Activated naive CD8-positive, alpha-beta T cell treated with anti-CD3 and anti-CD28 coated beads for 36 hours (primary cell): ENCODE data around the gene TRPV5. TPM values are rescaled to one million over a fixed set of nuclear protein-coding genes. Genes with fewer than 3 reads are reported as not detected.

Experiments
- DNase-seq: peaks from one replicate; pipeline ENCODE4 v3.0.0; 2021
- H3K27ac Mint-ChIP-seq: one replicate; pipeline ENCODE4 v1.8.0; 2022; ENCODE audit warnings: mild to moderate bottlenecking, moderate library complexity, mixed read lengths
- H3K27me3 Mint-ChIP-seq: one replicate; pipeline ENCODE4 v1.8.0; 2022; ENCODE audit warnings: mild to moderate bottlenecking, mixed read lengths
- H3K36me3 Mint-ChIP-seq: one replicate; pipeline ENCODE4 v1.8.0; 2021; ENCODE audit warnings: mild to moderate bottlenecking, mixed read lengths
- H3K4me1 Mint-ChIP-seq: one replicate; pipeline ENCODE4 v1.8.0; 2021; ENCODE audit warnings: mixed read lengths
- H3K4me3 Mint-ChIP-seq: one replicate; pipeline ENCODE4 v1.8.0; 2022; ENCODE audit warnings: mild to moderate bottlenecking, moderate library complexity, mixed read lengths
- H3K9me3 Mint-ChIP-seq: one replicate; pipeline ENCODE4 v1.8.0; 2022; ENCODE audit warnings: mixed read lengths
- total RNA-seq, 2 experiments: library from RNA; stranded (reverse); gene quantifications; one replicate each; pipeline ENCODE4 v1.2.3, GENCODE V29; 2021

Gene TRPV5
- total RNA-seq, 2 experiments from 2014 or later, result not detected

DNA sequence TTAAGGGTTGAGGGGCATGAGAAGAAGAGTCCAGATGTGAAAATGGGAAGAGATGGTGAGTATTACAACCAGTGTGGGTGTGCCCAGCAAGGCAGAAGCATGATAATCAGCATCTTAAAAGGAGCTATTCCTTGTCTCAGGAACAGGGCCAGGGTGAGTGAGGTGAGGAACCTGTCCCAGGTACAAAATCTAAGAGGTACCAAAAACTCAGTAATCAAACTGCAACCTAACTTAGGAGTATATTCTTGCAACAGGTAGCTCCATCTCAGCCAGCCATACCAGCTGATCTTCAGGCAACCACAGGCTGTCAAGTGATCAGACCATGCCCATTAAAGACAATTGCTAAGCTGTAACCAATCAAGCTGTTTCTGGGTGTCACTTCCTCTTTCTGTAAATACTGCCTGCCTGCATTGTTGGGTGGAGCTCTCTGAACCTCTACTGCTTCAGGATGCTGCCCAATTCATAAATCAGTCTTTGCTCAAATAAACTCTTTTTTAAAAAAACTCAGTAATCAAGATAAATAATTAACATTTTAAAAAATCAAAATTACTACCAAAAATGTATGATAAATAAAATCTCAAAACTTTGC, 21.2 kb upstream of the TRPV5 start:
- H3K27ac Mint-ChIP-seq, result no peak overlapping the region
- H3K4me3 Mint-ChIP-seq, result no peak overlapping the region

GRCh38 chr7:142950235-142950634, 16.7 kb upstream of the TRPV5 start:
- Mint-ChIP-seq H3K4me1 (no peaks in the 10 kb centered on the region), H3K27me3 (peaks cover 5% of the 10 kb centered on the region), H3K27ac (no peak overlapping the region), H3K9me3 (peaks cover 4% of the 10 kb centered on the region), H3K36me3 (peaks cover 3% of the 10 kb centered on the region), H3K4me3 (no peak overlapping the region)
- no peak for DNase-seq

More for the DNA sequence above, 21.2 kb upstream of the TRPV5 start:
- no peak for DNase-seq
- H3K4me1 Mint-ChIP-seq, result no peaks in the 10 kb centered on the region
- peaks cover 5% of the 10 kb centered on the region for H3K36me3 Mint-ChIP-seq
- H3K27me3 Mint-ChIP-seq, result peaks cover 5% of the 10 kb centered on the region
- peaks cover 17% of the 10 kb centered on the region for H3K9me3 Mint-ChIP-seq

DNA sequence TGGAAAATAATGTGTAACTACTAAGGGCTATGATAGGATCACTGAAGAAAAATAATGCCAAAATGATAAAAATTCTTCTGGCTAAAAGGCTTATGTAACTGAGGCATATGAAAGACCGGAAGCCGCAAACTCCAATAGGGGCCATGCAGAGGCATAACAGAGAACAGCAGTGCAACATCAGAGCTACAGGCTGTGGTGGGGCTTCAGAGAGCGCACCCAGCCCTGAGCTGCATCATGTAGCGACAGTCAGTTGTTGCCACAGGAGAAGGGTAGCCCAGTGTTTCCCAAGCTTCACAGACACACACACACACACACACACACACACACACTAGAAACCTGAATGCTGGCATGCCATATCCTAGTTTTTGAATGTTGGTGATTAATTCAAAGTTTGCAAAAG, 15.1 kb upstream of the TRPV5 start:
- peaks cover 5% of the 10 kb centered on the region for H3K27me3 Mint-ChIP-seq
- H3K36me3 Mint-ChIP-seq, result no peaks in the 10 kb centered on the region
- H3K4me1 Mint-ChIP-seq, result no peaks in the 10 kb centered on the region

DNA sequence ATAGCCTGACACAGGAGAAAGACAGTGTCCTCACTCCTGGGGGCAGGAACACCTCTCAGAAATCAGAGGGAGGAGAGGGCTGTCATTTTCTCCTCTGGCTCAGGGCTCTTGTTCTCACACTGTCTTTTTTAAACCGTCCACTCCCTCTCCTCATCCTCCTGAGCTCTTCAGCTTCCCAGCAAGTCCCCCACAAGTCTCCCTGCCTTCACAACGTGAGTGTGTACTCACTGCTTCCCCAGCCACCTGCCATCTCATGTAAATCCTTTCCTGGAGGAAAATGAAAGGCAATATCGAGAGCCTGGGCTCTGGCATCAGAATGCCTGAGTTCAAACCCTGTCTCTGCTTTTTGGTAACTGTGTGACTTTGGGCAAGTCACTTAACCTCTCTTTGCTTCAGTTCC, 11.5 kb upstream of the TRPV5 start:
- Mint-ChIP-seq H3K4me3 (no peak overlapping the region), H3K27me3 (no peaks in the 10 kb centered on the region), H3K9me3 (no peaks in the 10 kb centered on the region), H3K4me1 (no peaks in the 10 kb centered on the region), H3K36me3 (no peaks in the 10 kb centered on the region), H3K27ac (no peak overlapping the region)
- DNase-seq, result no peak

More for the DNA sequence above, 15.1 kb upstream of the TRPV5 start:
- DNase-seq, result no peak
- no peak overlapping the region for H3K4me3 Mint-ChIP-seq
- no peak overlapping the region for H3K27ac Mint-ChIP-seq
- no peaks in the 10 kb centered on the region for H3K9me3 Mint-ChIP-seq

DNA sequence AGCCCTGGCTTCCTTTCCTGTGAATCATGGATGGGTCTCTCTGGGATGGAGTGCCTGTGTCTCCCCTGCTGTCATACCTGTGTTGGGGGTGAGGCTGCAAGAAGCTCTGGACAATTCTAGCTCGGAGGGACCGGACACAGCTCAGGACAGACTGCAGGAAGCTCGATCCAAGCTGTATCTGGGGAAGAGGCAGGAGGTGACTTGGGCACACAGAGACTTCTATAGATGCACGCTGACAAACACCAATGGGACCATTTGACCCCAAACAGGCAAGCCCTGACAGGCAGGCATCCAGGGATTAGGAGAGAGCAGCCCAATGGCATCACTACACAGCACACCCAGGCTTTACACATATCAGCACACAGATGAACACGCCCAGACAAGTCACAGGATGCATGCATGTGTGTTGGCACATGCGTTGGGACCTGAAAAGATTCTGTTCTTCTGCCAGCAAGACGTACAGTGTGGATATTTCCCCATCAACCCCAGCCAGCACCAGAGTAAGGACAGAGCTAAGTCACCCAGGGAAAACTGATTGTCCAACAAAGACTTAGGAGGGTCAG, 10.2 kb upstream of the TRPV5 start:
- H3K9me3 Mint-ChIP-seq, result no peaks in the 10 kb centered on the region
- no peaks in the 10 kb centered on the region for H3K27me3 Mint-ChIP-seq
- no peaks in the 10 kb centered on the region for H3K4me1 Mint-ChIP-seq
- no peak overlapping the region for H3K4me3 Mint-ChIP-seq
- H3K36me3 Mint-ChIP-seq, result no peaks in the 10 kb centered on the region
- no peak overlapping the region for H3K27ac Mint-ChIP-seq
- DNase-seq, result no peak

- Mint-ChIP-seq H3K9me3 (no peaks in the 10 kb centered on the region), H3K27ac (no peak overlapping the region), H3K4me3 (no peak overlapping the region), H3K36me3 (no peaks in the 10 kb centered on the region), H3K4me1 (no peaks in the 10 kb centered on the region), H3K27me3 (no peaks in the 10 kb centered on the region)
- DNase-seq, result no peak
Measured at GRCh38 chr7:142942746-142943145, 9.2 kb upstream of the TRPV5 start.

DNA sequence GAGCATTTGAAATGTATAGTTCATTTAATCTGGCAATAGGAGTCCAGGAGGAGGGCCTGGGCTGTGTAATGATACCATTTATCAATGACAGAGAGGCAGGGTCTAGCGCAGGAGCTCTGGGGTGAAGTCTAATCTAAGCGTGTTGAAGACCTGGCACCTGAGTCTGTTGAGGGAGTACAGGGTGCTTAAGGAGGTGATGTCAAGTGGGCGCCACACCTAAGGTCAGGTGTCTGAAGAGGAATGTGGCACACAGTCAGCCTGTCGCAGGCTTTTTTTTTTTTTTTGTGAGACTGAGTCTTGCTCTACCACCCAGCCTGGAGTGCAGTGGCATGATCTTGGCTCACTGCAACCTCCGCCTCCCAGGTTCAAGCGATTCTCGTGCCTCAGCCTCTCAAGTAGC, 8.0 kb upstream of the TRPV5 start:
- no peaks in the 10 kb centered on the region for H3K36me3 Mint-ChIP-seq
- H3K4me3 Mint-ChIP-seq, result no peak overlapping the region
- no peaks in the 10 kb centered on the region for H3K27me3 Mint-ChIP-seq
- no peak for DNase-seq
- no peaks in the 10 kb centered on the region for H3K4me1 Mint-ChIP-seq
- no peaks in the 10 kb centered on the region for H3K9me3 Mint-ChIP-seq
- H3K27ac Mint-ChIP-seq, result no peak overlapping the region

GRCh38 chr7:142940966-142941535, 7.5 kb upstream of the TRPV5 start:
- no peak for DNase-seq
- no peaks in the 10 kb centered on the region for H3K36me3 Mint-ChIP-seq
- no peaks in the 10 kb centered on the region for H3K9me3 Mint-ChIP-seq
- H3K4me1 Mint-ChIP-seq, result no peaks in the 10 kb centered on the region
- H3K27me3 Mint-ChIP-seq, result no peaks in the 10 kb centered on the region
- H3K27ac Mint-ChIP-seq, result no peak overlapping the region
- H3K4me3 Mint-ChIP-seq, result no peak overlapping the region

DNA sequence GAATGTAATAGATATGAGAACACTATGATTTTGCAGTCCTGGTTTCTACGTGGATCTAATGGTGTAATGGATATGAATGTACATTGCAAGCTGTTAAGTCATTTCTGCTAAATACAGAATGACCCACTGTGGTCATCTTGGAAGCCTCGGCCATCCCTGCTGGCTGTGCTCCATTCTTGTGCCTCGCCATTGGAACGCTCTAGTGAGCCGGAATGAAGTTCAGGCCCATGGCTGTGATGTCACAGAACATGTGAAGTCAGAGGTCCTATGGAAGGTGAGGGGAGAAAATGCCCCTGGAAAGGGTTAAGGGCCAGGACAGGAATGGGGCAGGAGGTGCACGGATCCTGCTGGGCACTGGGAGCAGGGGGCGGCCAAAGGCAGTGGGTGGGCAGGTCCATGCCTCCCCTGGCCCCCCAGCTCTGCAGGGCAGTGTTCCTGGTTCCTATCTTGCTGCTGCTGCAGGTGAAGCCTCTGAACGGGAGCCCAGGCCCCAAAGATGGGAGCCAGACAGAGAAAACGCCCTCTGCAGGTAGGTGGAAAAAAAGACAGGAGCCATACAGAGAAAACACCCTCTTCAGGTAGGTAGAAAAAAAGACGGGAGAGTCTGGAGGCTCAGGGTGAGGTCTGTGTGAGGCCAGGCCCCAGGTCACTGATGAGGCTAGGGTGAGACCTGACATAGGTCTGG, 5.8 kb upstream of the TRPV5 start, which contains the start of gene LLCFC1:
TSS of gene LLCFC1 (plus strand) at position 259 of the 685 bp plus-strand sequence. CDS start at position 397, 138 bp downstream.
- no peaks in the 10 kb centered on the region for H3K27me3 Mint-ChIP-seq

DNA sequence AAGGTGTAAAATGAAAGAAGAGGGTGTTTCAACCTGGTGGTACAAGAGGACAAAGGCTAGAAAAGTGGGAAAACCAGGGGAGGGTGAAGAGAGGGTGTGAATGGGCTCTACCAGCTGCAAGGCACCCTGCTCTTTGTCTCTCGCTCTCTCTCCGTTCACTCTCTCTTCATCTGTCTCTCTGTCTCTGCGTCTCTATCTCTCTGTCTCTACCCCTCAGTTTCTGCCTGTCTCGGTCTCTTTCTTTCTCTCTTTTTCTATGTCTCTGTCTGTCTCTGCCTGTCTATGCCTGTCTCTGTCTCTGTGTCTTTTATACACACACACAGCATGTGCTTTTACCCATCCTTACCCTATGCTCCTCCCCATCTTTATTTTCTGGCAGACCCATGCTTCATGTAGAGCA, 5.1 kb upstream of the TRPV5 start:
- H3K4me3 Mint-ChIP-seq, result no peak overlapping the region
- no peaks in the 10 kb centered on the region for H3K27me3 Mint-ChIP-seq
- H3K9me3 Mint-ChIP-seq, result no peaks in the 10 kb centered on the region
- no peaks in the 10 kb centered on the region for H3K4me1 Mint-ChIP-seq
- no peaks in the 10 kb centered on the region for H3K36me3 Mint-ChIP-seq
- DNase-seq, result no peak
- no peak overlapping the region for H3K27ac Mint-ChIP-seq

More for the DNA sequence above, 5.8 kb upstream of the TRPV5 start, which contains the start of gene LLCFC1:
- Mint-ChIP-seq H3K9me3 (no peaks in the 10 kb centered on the region), H3K4me3 (no peak within 1 kb of the TSS), H3K27ac (no peak within 1 kb of the TSS), H3K4me1 (no peaks in the 10 kb centered on the region), H3K36me3 (no peaks in the 10 kb centered on the region)
- peak; percentile 3 for DNase-seq

DNA sequence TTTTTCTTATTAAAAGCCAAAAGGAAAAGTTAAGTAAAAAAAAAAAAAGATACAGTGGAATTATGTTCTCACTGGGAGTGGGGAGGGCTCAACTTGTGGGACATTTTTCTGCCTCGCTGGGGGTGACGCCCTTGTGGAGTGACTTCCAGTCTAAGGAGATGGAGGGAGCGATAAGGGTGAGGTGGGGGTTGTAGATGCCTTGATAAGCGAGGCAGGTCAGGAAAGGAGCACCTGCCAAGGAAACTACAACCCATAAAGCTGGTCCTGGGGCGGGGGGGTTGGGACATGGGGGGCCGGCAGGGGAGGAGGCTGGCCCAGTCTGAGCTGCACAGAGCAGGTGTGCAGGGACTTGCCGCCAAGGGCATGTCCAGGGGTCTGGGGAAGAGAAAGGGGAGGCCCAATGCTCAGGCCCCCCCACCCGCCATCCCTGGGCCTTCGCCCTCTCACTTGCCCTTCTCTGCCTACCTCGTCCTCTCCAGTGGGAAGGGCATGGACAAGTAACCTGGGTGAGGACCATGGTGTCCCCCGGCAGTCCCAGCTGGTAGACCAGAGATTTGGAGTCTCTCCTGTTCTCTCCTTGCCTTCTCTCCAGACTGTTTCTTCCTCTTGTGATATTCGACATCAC, 2.5 kb upstream of the TRPV5 start:
- H3K27me3 Mint-ChIP-seq, result no peaks in the 10 kb centered on the region
- no peaks in the 10 kb centered on the region for H3K4me1 Mint-ChIP-seq
- H3K4me3 Mint-ChIP-seq, result no peak overlapping the region

GRCh38 chr7:142934056-142934455, 510 bp upstream of the TRPV5 start:
- H3K4me1 Mint-ChIP-seq, result no peaks in the 10 kb centered on the region
- H3K4me3 Mint-ChIP-seq, result no peak overlapping the region
- no peaks in the 10 kb centered on the region for H3K9me3 Mint-ChIP-seq
- no peak for DNase-seq
- H3K27ac Mint-ChIP-seq, result no peak overlapping the region
- no peaks in the 10 kb centered on the region for H3K27me3 Mint-ChIP-seq
- no peaks in the 10 kb centered on the region for H3K36me3 Mint-ChIP-seq

More for the DNA sequence above, 2.5 kb upstream of the TRPV5 start:
- no peak for DNase-seq
- Mint-ChIP-seq H3K36me3 (no peaks in the 10 kb centered on the region), H3K27ac (no peak overlapping the region), H3K9me3 (no peaks in the 10 kb centered on the region)

GRCh38 chr7:142933092-142933475, 462 bp downstream of the TRPV5 start:
- no peak overlapping the region for H3K4me3 Mint-ChIP-seq
- H3K27ac Mint-ChIP-seq, result no peak overlapping the region
- no peaks in the 10 kb centered on the region for H3K4me1 Mint-ChIP-seq
- H3K36me3 Mint-ChIP-seq, result no peaks in the 10 kb centered on the region
- H3K9me3 Mint-ChIP-seq, result no peaks in the 10 kb centered on the region
- H3K27me3 Mint-ChIP-seq, result no peaks in the 10 kb centered on the region
- DNase-seq, result no peak

GRCh38 chr7:142932386-142933091, 1.0 kb downstream of the TRPV5 start:
- Mint-ChIP-seq H3K4me3 (no peak overlapping the region), H3K27ac (no peak overlapping the region), H3K36me3 (no peaks in the 10 kb centered on the region), H3K4me1 (no peaks in the 10 kb centered on the region), H3K9me3 (no peaks in the 10 kb centered on the region), H3K27me3 (no peaks in the 10 kb centered on the region)
- no peak for DNase-seq
